HEK293T (cell line): Measurements from ENCODE around the gene LTBP4.

ENCODE experiments used
- ARNT ChIP-seq: fragments of 450-650 bp; IDR thresholded peaks from 2 replicates; pipeline ENCODE4 v1.6.1; 2017; ENCODE audit warnings: mild to moderate bottlenecking
- FOXA1 ChIP-seq: fragments of 450-650 bp; IDR thresholded peaks from 2 replicates; pipeline ENCODE4 v1.6.1; 2016; ENCODE audit warnings: mild to moderate bottlenecking
- FOXK2 ChIP-seq: fragments of 450-650 bp; IDR thresholded peaks from 2 replicates; pipeline ENCODE4 v1.6.1; 2016; ENCODE audit warnings: mild to moderate bottlenecking
- FOXM1 ChIP-seq: fragments of 450-650 bp; IDR thresholded peaks from 2 replicates; pipeline ENCODE4 v1.6.1; 2017; ENCODE audit warnings: mild to moderate bottlenecking, borderline replicate concordance
- HDGF ChIP-seq: fragments of 450-650 bp; IDR thresholded peaks from 2 replicates; pipeline ENCODE4 v1.6.1; 2017; ENCODE audit warnings: antibody characterized with exemption, borderline replicate concordance
- LEF1 ChIP-seq: fragments of 450-650 bp; IDR thresholded peaks from 2 replicates; pipeline ENCODE4 v1.6.1; 2017; ENCODE audit warnings: mild to moderate bottlenecking, borderline replicate concordance
- NFRKB ChIP-seq: fragments of 450-650 bp; IDR thresholded peaks from 2 replicates; pipeline ENCODE4 v1.6.1; 2016; ENCODE audit warnings: mild to moderate bottlenecking, moderate library complexity
- SP1 ChIP-seq: fragments of 450-650 bp; IDR thresholded peaks from 2 replicates; pipeline ENCODE4 v1.6.1; 2017
- SUZ12 ChIP-seq: fragments of 450-650 bp; IDR thresholded peaks from 2 replicates; pipeline ENCODE4 v1.6.1; 2016; ENCODE audit warnings: mild to moderate bottlenecking

- TF ChIP-seq SP1 (no peak), FOXK2 (no peak), HDGF (peak; percentile 73; the same call in 1 of the 2 replicates), SUZ12 (no peak), LEF1 (no peak), FOXA1 (no peak), FOXM1 (no peak), NFRKB (no peak), ARNT (no peak)
These were observed 2.4 kb downstream of the LTBP4 start for GRCh38 chr19:40603389-40604170.
